ENCODE data around the gene TMEM215. TPM values are rescaled to one million over a fixed set of nuclear protein-coding genes. Genes with fewer than 3 reads are reported as not detected.

Gene TMEM215
- total and polyA plus RNA-seq, 8 donors: 0.09 TPM; not detected in 7

- no peak overlapping the region for H3K4me3 ChIP-seq
- H3K4me1 ChIP-seq: no peaks in the 10 kb centered on the region
- ATAC-seq: no peak
- H3K36me3 ChIP-seq: no peaks in the 10 kb centered on the region
- no peak for TF ChIP-seq CTCF (IDR thresholded peaks at IDR 0.05)
- H3K9me3 ChIP-seq: no peaks in the 10 kb centered on the region
- no peaks in the 10 kb centered on the region for H3K27me3 ChIP-seq
- no peak for FAIRE-seq
- H3K27ac ChIP-seq: no peak overlapping the region
- DNase-seq: no peak
- intact Hi-C loops (cut with DNase I): no loop called here
Observed at GRCh38 chr9:32823551-32823950, 40.2 kb downstream of the TMEM215 start.

GRCh38 chr9:32825203-32825602, 41.9 kb downstream of the TMEM215 start:
- FAIRE-seq (no peak), DNase-seq (no peak), ATAC-seq (no peak)
- no peaks in the 10 kb centered on the region for H3K27me3 ChIP-seq
- H3K36me3 ChIP-seq: no peaks in the 10 kb centered on the region
- 59 to 68% methylated on average over 2 of the region's 2 CpGs for WGBS, 2 donors
- H3K4me3 ChIP-seq: no peak overlapping the region
- no peak overlapping the region for H3K27ac ChIP-seq
- intact Hi-C loops (cut with DNase I): no loop called here
- no peak for TF ChIP-seq CTCF (IDR thresholded peaks at IDR 0.05)
- H3K4me1 ChIP-seq: no peaks in the 10 kb centered on the region
- no peaks in the 10 kb centered on the region for H3K9me3 ChIP-seq

- Histone ChIP-seq H3K27me3 (no peaks in the 10 kb centered on the region), H3K4me1 (no peaks in the 10 kb centered on the region), H3K9me3 (no peaks in the 10 kb centered on the region), H3K4me3 (no peak overlapping the region), H3K27ac (no peak overlapping the region), H3K36me3 (no peaks in the 10 kb centered on the region)
- no peak for FAIRE-seq
- no peak for TF ChIP-seq CTCF (IDR thresholded peaks at IDR 0.05)
- intact Hi-C loops (cut with DNase I): no loop called here
- 64 to 71% methylated on average over 5 of the region's 5 CpGs for WGBS, 2 donors
- DNase-seq: no peak
- no peak for ATAC-seq
Observed at GRCh38 chr9:32828861-32829260, 45.5 kb downstream of the TMEM215 start.

- no peak for FAIRE-seq
- 31 to 44% methylated on average over 2 of the region's 2 CpGs for WGBS, 2 donors
Observed at GRCh38 chr9:32832346-32832745, 49.0 kb downstream of the TMEM215 start.

More at GRCh38 chr9:32832346-32832745, 49.0 kb downstream of the TMEM215 start:
- no peaks in the 10 kb centered on the region for H3K9me3 ChIP-seq
- no peaks in the 10 kb centered on the region for H3K36me3 ChIP-seq
- no peak for DNase-seq
- no peaks in the 10 kb centered on the region for H3K27me3 ChIP-seq
- intact Hi-C loops (cut with DNase I): no loop called here
- H3K27ac ChIP-seq: no peak overlapping the region
- no peaks in the 10 kb centered on the region for H3K4me1 ChIP-seq
- no peak for TF ChIP-seq CTCF (IDR thresholded peaks at IDR 0.05)
- no peak overlapping the region for H3K4me3 ChIP-seq
- ATAC-seq: no peak

Other genes starting within 250 kb of the TMEM215 start
- 10 to 100 TPM in 1 of 6 donors, 1 to 10 TPM in 5; 3.5 to 10.7 (median 6.9) TPM for gene SMIM27, start 231.2 kb upstream of the TMEM215 start, total RNA-seq
- gene SMIM27, start 231.2 kb upstream of the TMEM215 start, polyA plus RNA-seq: 10 to 100 TPM in 1 of 2 donors, 1 to 10 TPM in 1; 5.1 to 14.4 TPM
- gene TOPORS, start 231.0 kb upstream of the TMEM215 start, total RNA-seq: 1 to 10 TPM; 4.3 to 9.0 (median 4.8) TPM
- 1 to 10 TPM; 3.0 to 5.5 TPM for gene TOPORS, start 231.0 kb upstream of the TMEM215 start, polyA plus RNA-seq
- 10 to 100 TPM; 11.3 to 21.2 (median 16.3) TPM for gene NDUFB6, start 210.4 kb upstream of the TMEM215 start, total RNA-seq
- 10 to 100 TPM; 12.6 to 29.5 TPM for gene NDUFB6, start 210.4 kb upstream of the TMEM215 start, polyA plus RNA-seq
- under 1 TPM in 2 of 6 donors, not detected in 4; 0.03 to 0.04 TPM for gene TAF1L, start 147.9 kb upstream of the TMEM215 start, total RNA-seq
- gene TAF1L, start 147.9 kb upstream of the TMEM215 start, polyA plus RNA-seq: under 1 TPM in 1 of 2 donors, not detected in 1; 0.04 TPM
- 10 to 100 TPM in 5 of 6 donors, 1 to 10 TPM in 1; 8.2 to 13.1 (median 11.8) TPM for gene APTX, start 218.1 kb downstream of the TMEM215 start, total RNA-seq
- 10 to 100 TPM; 20.9 to 23.9 TPM for gene APTX, start 218.1 kb downstream of the TMEM215 start, polyA plus RNA-seq
- gene DNAJA1, start 241.7 kb downstream of the TMEM215 start, total RNA-seq: 10 to 100 TPM; 25.1 to 65.5 (median 34.4) TPM
- 10 to 100 TPM; 21.2 to 48.2 TPM for gene DNAJA1, start 241.7 kb downstream of the TMEM215 start, polyA plus RNA-seq